Measurements from ENCODE around the gene C13orf46.

- TF ChIP-seq, protein P1, sequence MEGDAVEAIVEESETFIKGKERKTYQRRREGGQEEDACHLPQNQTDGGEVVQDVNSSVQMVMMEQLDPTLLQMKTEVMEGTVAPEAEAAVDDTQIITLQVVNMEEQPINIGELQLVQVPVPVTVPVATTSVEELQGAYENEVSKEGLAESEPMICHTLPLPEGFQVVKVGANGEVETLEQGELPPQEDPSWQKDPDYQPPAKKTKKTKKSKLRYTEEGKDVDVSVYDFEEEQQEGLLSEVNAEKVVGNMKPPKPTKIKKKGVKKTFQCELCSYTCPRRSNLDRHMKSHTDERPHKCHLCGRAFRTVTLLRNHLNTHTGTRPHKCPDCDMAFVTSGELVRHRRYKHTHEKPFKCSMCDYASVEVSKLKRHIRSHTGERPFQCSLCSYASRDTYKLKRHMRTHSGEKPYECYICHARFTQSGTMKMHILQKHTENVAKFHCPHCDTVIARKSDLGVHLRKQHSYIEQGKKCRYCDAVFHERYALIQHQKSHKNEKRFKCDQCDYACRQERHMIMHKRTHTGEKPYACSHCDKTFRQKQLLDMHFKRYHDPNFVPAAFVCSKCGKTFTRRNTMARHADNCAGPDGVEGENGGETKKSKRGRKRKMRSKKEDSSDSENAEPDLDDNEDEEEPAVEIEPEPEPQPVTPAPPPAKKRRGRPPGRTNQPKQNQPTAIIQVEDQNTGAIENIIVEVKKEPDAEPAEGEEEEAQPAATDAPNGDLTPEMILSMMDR (IDR thresholded peaks at IDR 0.05): no peak
- TF ChIP-seq POLR2A (IDR thresholded peaks at IDR 0.05) (no peak), POLR2AphosphoS5 (IDR thresholded peaks at IDR 0.05) (no peak)
Measured at GRCh38 chr13:113943821-113944565, 29.9 kb downstream of the C13orf46 start.

All from gastroesophageal sphincter (tissue), 3 donors.